ENCODE results near the gene DNAJB7. TPM values are rescaled to one million over a fixed set of nuclear protein-coding genes. Genes with fewer than 3 reads are reported as not detected.
"Not testable (repeated sequence)": the region's sequence is repeated elsewhere in the genome, so short reads cannot be mapped to it uniquely, and the experiment has no call there.

DNAJB7 gene
- total RNA-seq, 5 donors from 2014 or later (not counting 1 experiment from before 2014, with no cell fraction given), result not detected

- WGBS (ENCODE audit: insufficient coverage), result 0% methylated on average over 20 of the region's 29 CpGs
- H3K9me3 Mint-ChIP-seq, result no peaks in the 10 kb centered on the region
- ChIA-PET CTCF (interaction anchor here in 1 of 2 donors (0.6 to 0.7 kb wide), 3 partner anchors 36 to 612 kb away, joined by 3 to 5 read pairs (median 3); partner anchors contain the start of gene PHF5A), POLR2A (interaction anchor here (0.5 to 1.2 kb wide), 7 partner anchors 36 to 812 kb away, joined by 3 to 7 read pairs (median 6); partner anchors contain the start of genes PHF5A (in 1 of the 2) and SLC25A17 (in 1 of the 2))
- peaks cover 61 to 67% (median 63%) of the 10 kb centered on the region in 3 donors for H3K4me1 Mint-ChIP-seq
- H3K27ac Mint-ChIP-seq, result peak overlapping the region; percentile 100
- DNase-seq, result peak in 26 of 35 experiments; percentile 5 to 55 (median 18)
- Histone ChIP-seq H3K9me3 (no peaks in the 10 kb centered on the region), H3K36me3 (ENCODE audit: control insufficient read depth in 2 of 2, extremely low read depth in 1 of 2, insufficient read depth in 1 of 2, low read length in 1 of 2) (peaks cover 3% of the 10 kb centered on the region in 2 donors), H3K4me1 (ENCODE audit: control insufficient read depth in 1 of 2, extremely low read depth in 1 of 2, insufficient read depth in 2 of 2, low read length in 2 of 2) (peaks cover 16 to 29% of the 10 kb centered on the region in 2 experiments), H3K4me3 (ENCODE audit: control insufficient read depth in 1 of 2, extremely low read depth in 1 of 2, low read length in 1 of 2) (peak overlapping the region; percentile 85 to 89), H3K27ac (ENCODE audit: low read length) (peak overlapping the region; percentile 99), H3K27me3 (replicated peaks in 1 of 2; ENCODE audit: control insufficient read depth in 2 of 2, extremely low read depth in 1 of 2, insufficient read depth in 2 of 2, low read length in 1 of 2) (no peaks in the 10 kb centered on the region)
- peaks cover 10% of the 10 kb centered on the region for H3K36me3 Mint-ChIP-seq
- H3K27me3 Mint-ChIP-seq, result no peaks in the 10 kb centered on the region
- ATAC-seq (replicated peaks in 1 of 4), result peak; percentile 8 to 22 (median 16)
- H3K4me3 Mint-ChIP-seq, result peak overlapping the region; percentile 95 to 98 (median 97)
These were observed 5.9 kb downstream of the DNAJB7 start for GRCh38 chr22:40855979-40856512.

- H3K4me3 ChIP-seq (ENCODE audit: control insufficient read depth in 1 of 2, extremely low read depth in 1 of 2, low read length in 1 of 2), result peak overlapping the region; percentile 85 to 89
- Mint-ChIP-seq H3K36me3 (peaks cover 7% of the 10 kb centered on the region), H3K27me3 (no peaks in the 10 kb centered on the region), H3K27ac (peak overlapping the region; percentile 100), H3K4me3 (peak overlapping the region; percentile 95 to 98 (median 97)), H3K4me1 (peaks cover 65 to 68% (median 66%) of the 10 kb centered on the region in 3 donors), H3K9me3 (no peaks in the 10 kb centered on the region)
- 75% methylated on average over 10 of the region's 20 CpGs for WGBS (ENCODE audit: insufficient coverage)
- H3K9me3 ChIP-seq, result no peaks in the 10 kb centered on the region
- POLR2A ChIA-PET, result no interaction called here
- peak overlapping the region; percentile 99 for H3K27ac ChIP-seq (ENCODE audit: low read length)
- H3K27me3 ChIP-seq (replicated peaks in 1 of 2; ENCODE audit: control insufficient read depth in 2 of 2, extremely low read depth in 1 of 2, insufficient read depth in 2 of 2, low read length in 1 of 2), result no peaks in the 10 kb centered on the region
- ATAC-seq (replicated peaks in 1 of 4), result no peak
- H3K36me3 ChIP-seq (ENCODE audit: control insufficient read depth in 2 of 2, extremely low read depth in 1 of 2, insufficient read depth in 1 of 2, low read length in 1 of 2), result peaks cover 3 to 6% of the 10 kb centered on the region in 2 donors
- peak in 1 of 35 experiments; percentile 30 for DNase-seq
- peaks cover 16 to 29% of the 10 kb centered on the region in 2 experiments for H3K4me1 ChIP-seq (ENCODE audit: control insufficient read depth in 1 of 2, extremely low read depth in 1 of 2, insufficient read depth in 2 of 2, low read length in 2 of 2)
- CTCF ChIA-PET, result interaction anchor here (0.6 to 1.4 kb wide), 4 partner anchors 29 to 44 kb away, joined by 3 to 4 read pairs (median 4); partner anchors contain the start of gene SLC25A17 (in 1 of the 2)
These were observed 6.6 kb downstream of the DNAJB7 start for GRCh38 chr22:40855071-40855978.

- ChIA-PET POLR2A (interaction anchor here in 1 of 2 donors (0.6 kb wide), 1 partner anchor 127 kb away, joined by 3 read pairs; no protein-coding TSS in a partner anchor), CTCF (interaction anchor here in 1 of 2 donors (1.4 kb wide), 1 partner anchor 45 kb away, joined by 4 read pairs; no protein-coding TSS in a partner anchor)
- no peak overlapping the region for H3K27ac ChIP-seq (ENCODE audit: low read length)
- Mint-ChIP-seq H3K36me3 (peaks cover 14% of the 10 kb centered on the region), H3K4me3 (peak overlapping the region; percentile 31 to 98 (median 36)), H3K27ac (peak overlapping the region in 1 of 2 donors; percentile 61), H3K4me1 (peaks cover 64 to 69% (median 67%) of the 10 kb centered on the region in 3 donors), H3K27me3 (no peaks in the 10 kb centered on the region), H3K9me3 (no peaks in the 10 kb centered on the region)
- H3K4me1 ChIP-seq (ENCODE audit: control insufficient read depth in 1 of 2, extremely low read depth in 1 of 2, insufficient read depth in 2 of 2, low read length in 2 of 2), result peaks cover 16 to 29% of the 10 kb centered on the region in 2 experiments
- no peaks in the 10 kb centered on the region for H3K27me3 ChIP-seq (replicated peaks in 1 of 2; ENCODE audit: control insufficient read depth in 2 of 2, extremely low read depth in 1 of 2, insufficient read depth in 2 of 2, low read length in 1 of 2)
- WGBS (ENCODE audit: insufficient coverage), result no CpG with 5 or more reads among the region's 3 CpGs
- H3K36me3 ChIP-seq (ENCODE audit: control insufficient read depth in 2 of 2, extremely low read depth in 1 of 2, insufficient read depth in 1 of 2, low read length in 1 of 2), result peaks cover 3 to 14% of the 10 kb centered on the region in 2 donors
- no peak overlapping the region for H3K4me3 ChIP-seq (ENCODE audit: control insufficient read depth in 1 of 2, extremely low read depth in 1 of 2, low read length in 1 of 2)
- no peak for ATAC-seq (replicated peaks in 1 of 4)
- DNase-seq, result no peak
- H3K9me3 ChIP-seq, result no peaks in the 10 kb centered on the region
These were observed 8.0 kb downstream of the DNAJB7 start for GRCh38 chr22:40853961-40854360.

GRCh38 chr22:40853333-40853732 is 8.6 kb downstream of the DNAJB7 start:
- DNase-seq (no peak), ATAC-seq (replicated peaks in 1 of 4) (no peak)
- peak overlapping the region in 1 of 2 donors; percentile 61 for H3K27ac Mint-ChIP-seq
- H3K4me1 Mint-ChIP-seq, result peaks cover 60 to 65% (median 65%) of the 10 kb centered on the region in 3 donors
- no peaks in the 10 kb centered on the region for H3K27me3 ChIP-seq (replicated peaks in 1 of 2; ENCODE audit: control insufficient read depth in 2 of 2, extremely low read depth in 1 of 2, insufficient read depth in 2 of 2, low read length in 1 of 2)
- H3K36me3 Mint-ChIP-seq, result peaks cover 16% of the 10 kb centered on the region
- H3K4me1 ChIP-seq (ENCODE audit: control insufficient read depth in 1 of 2, extremely low read depth in 1 of 2, insufficient read depth in 2 of 2, low read length in 2 of 2), result peaks cover 15 to 29% of the 10 kb centered on the region in 2 experiments
- WGBS (ENCODE audit: insufficient coverage), result 100% methylated on average over 1 of the region's 1 CpG
- POLR2A ChIA-PET, result interaction anchor here in 1 of 2 donors (0.6 kb wide), 1 partner anchor 127 kb away, joined by 3 read pairs; no protein-coding TSS in a partner anchor
- no peaks in the 10 kb centered on the region for H3K9me3 ChIP-seq
- H3K4me3 ChIP-seq (ENCODE audit: control insufficient read depth in 1 of 2, extremely low read depth in 1 of 2, low read length in 1 of 2), result no peak overlapping the region
- no peaks in the 10 kb centered on the region for H3K27me3 Mint-ChIP-seq
- no peak overlapping the region for H3K27ac ChIP-seq (ENCODE audit: low read length)
- CTCF ChIA-PET, result no interaction called here
- peak overlapping the region; percentile 2 to 98 (median 36) for H3K4me3 Mint-ChIP-seq
- H3K9me3 Mint-ChIP-seq, result no peaks in the 10 kb centered on the region
- H3K36me3 ChIP-seq (ENCODE audit: control insufficient read depth in 2 of 2, extremely low read depth in 1 of 2, insufficient read depth in 1 of 2, low read length in 1 of 2), result peaks cover 0 to 17% of the 10 kb centered on the region in 2 donors

GRCh38 chr22:40845816-40846215 is 16.1 kb downstream of the DNAJB7 start:
- H3K27me3 Mint-ChIP-seq; H3K27me3 ChIP-seq (replicated peaks in 1 of 2; ENCODE audit: control insufficient read depth in 2 of 2, extremely low read depth in 1 of 2, insufficient read depth in 2 of 2, low read length in 1 of 2); H3K4me3 Mint-ChIP-seq; H3K27ac Mint-ChIP-seq; DNase-seq; H3K4me3 ChIP-seq (ENCODE audit: control insufficient read depth in 1 of 2, extremely low read depth in 1 of 2, low read length in 1 of 2); H3K9me3 Mint-ChIP-seq; POLR2A ChIA-PET; H3K4me1 ChIP-seq (ENCODE audit: control insufficient read depth in 1 of 2, extremely low read depth in 1 of 2, insufficient read depth in 2 of 2, low read length in 2 of 2); H3K27ac ChIP-seq (ENCODE audit: low read length); H3K9me3 ChIP-seq; CTCF ChIA-PET; ATAC-seq (replicated peaks in 1 of 4): not testable (repeated sequence)
- peaks cover 14 to 22% (median 17%) of the 10 kb centered on the region in 3 donors for H3K4me1 Mint-ChIP-seq
- 100% methylated on average over 5 of the region's 11 CpGs for WGBS (ENCODE audit: insufficient coverage)
- peaks cover 14 to 66% of the 10 kb centered on the region in 2 donors for H3K36me3 ChIP-seq (ENCODE audit: control insufficient read depth in 2 of 2, extremely low read depth in 1 of 2, insufficient read depth in 1 of 2, low read length in 1 of 2)
- H3K36me3 Mint-ChIP-seq, result peaks cover 49% of the 10 kb centered on the region

GRCh38 chr22:40844951-40845350 is 17.0 kb downstream of the DNAJB7 start:
- DNase-seq, result no peak
- no peak for ATAC-seq (replicated peaks in 1 of 4)

More at GRCh38 chr22:40844951-40845350, 17.0 kb downstream of the DNAJB7 start:
- Mint-ChIP-seq H3K27ac (no peak overlapping the region), H3K9me3 (no peaks in the 10 kb centered on the region), H3K4me1 (peaks cover 7 to 17% (median 13%) of the 10 kb centered on the region in 3 donors), H3K4me3 (no peak overlapping the region), H3K36me3 (peaks cover 54% of the 10 kb centered on the region), H3K27me3 (no peaks in the 10 kb centered on the region)
- WGBS (ENCODE audit: insufficient coverage), result no CpG with 5 or more reads among the region's 3 CpGs
- Histone ChIP-seq H3K4me1 (ENCODE audit: control insufficient read depth in 1 of 2, extremely low read depth in 1 of 2, insufficient read depth in 2 of 2, low read length in 2 of 2) (no peaks in the 10 kb centered on the region), H3K36me3 (ENCODE audit: control insufficient read depth in 2 of 2, extremely low read depth in 1 of 2, insufficient read depth in 1 of 2, low read length in 1 of 2) (peaks cover 14 to 69% of the 10 kb centered on the region in 2 donors), H3K4me3 (ENCODE audit: control insufficient read depth in 1 of 2, extremely low read depth in 1 of 2, low read length in 1 of 2) (no peak overlapping the region), H3K27ac (ENCODE audit: low read length) (no peak overlapping the region), H3K27me3 (replicated peaks in 1 of 2; ENCODE audit: control insufficient read depth in 2 of 2, extremely low read depth in 1 of 2, insufficient read depth in 2 of 2, low read length in 1 of 2) (no peaks in the 10 kb centered on the region), H3K9me3 (no peaks in the 10 kb centered on the region)
- POLR2A ChIA-PET, result interaction anchor here in 1 of 2 donors (0.6 kb wide), 1 partner anchor 22 kb away, joined by 3 read pairs; no protein-coding TSS in a partner anchor
- CTCF ChIA-PET, result no interaction called here

All from T-cell (primary cell).